ENCODE data around the gene HAO2.

HAO2 gene

GRCh38 chr1:119368554-119368953 is at the start of gene HAO2:
Gene HAO2, plus strand, starts transcription at chr1:119368785. Its CDS starts 12,301 bp downstream, at chr1:119381086.
- H3K4me3 ChIP-seq (ENCODE audit: low read depth, low read length): no peak within 1 kb of the TSS
- DNase-seq (ENCODE audit: low read depth): no peak
- TF ChIP-seq MAX (IDR thresholded peaks at IDR 0.05; ENCODE audit: low read depth, low read length) (no peak), CTCF (IDR thresholded peaks at IDR 0.05; ENCODE audit: low read depth, low read length) (no peak)

- H3K4me3 ChIP-seq (ENCODE audit: low read depth, low read length): no peak overlapping the region
- no peak for DNase-seq (ENCODE audit: low read depth)
- TF ChIP-seq CTCF (IDR thresholded peaks at IDR 0.05; ENCODE audit: low read depth, low read length) (no peak), MAX (IDR thresholded peaks at IDR 0.05; ENCODE audit: low read depth, low read length) (no peak), MYC (IDR thresholded peaks at IDR 0.05; ENCODE audit: low read depth, low read length) (no peak), POLR2A (IDR thresholded peaks at IDR 0.05; ENCODE audit: extremely low read depth, insufficient read length) (no peak)
These were observed 48.5 kb upstream of the HAO2 start for GRCh38 chr1:119320100-119320499.

- DNase-seq (ENCODE audit: low read depth): no peak
- H3K4me3 ChIP-seq (ENCODE audit: low read depth, low read length): no peak overlapping the region
- no peak for TF ChIP-seq MAX (IDR thresholded peaks at IDR 0.05; ENCODE audit: low read depth, low read length)
- no peak for TF ChIP-seq CTCF (IDR thresholded peaks at IDR 0.05; ENCODE audit: low read depth, low read length)
- no peak for TF ChIP-seq MYC (IDR thresholded peaks at IDR 0.05; ENCODE audit: low read depth, low read length)
- TF ChIP-seq POLR2A (IDR thresholded peaks at IDR 0.05; ENCODE audit: extremely low read depth, insufficient read length): no peak
These were observed 46.7 kb upstream of the HAO2 start for GRCh38 chr1:119321666-119322419.

GRCh38 chr1:119323216-119323982 is 45.2 kb upstream of the HAO2 start:
- DNase-seq (ENCODE audit: low read depth): peak; percentile 40
- TF ChIP-seq MYC (IDR thresholded peaks at IDR 0.05; ENCODE audit: low read depth, low read length): no peak
- TF ChIP-seq POLR2A (IDR thresholded peaks at IDR 0.05; ENCODE audit: extremely low read depth, insufficient read length): no peak
- TF ChIP-seq MAX (IDR thresholded peaks at IDR 0.05; ENCODE audit: low read depth, low read length): no peak
- no peak for TF ChIP-seq CTCF (IDR thresholded peaks at IDR 0.05; ENCODE audit: low read depth, low read length)
- H3K4me3 ChIP-seq (ENCODE audit: low read depth, low read length): no peak overlapping the region

- H3K4me3 ChIP-seq (ENCODE audit: low read depth, low read length): no peak overlapping the region
- DNase-seq (ENCODE audit: low read depth): no peak
- TF ChIP-seq POLR2A (IDR thresholded peaks at IDR 0.05; ENCODE audit: extremely low read depth, insufficient read length) (no peak), MYC (IDR thresholded peaks at IDR 0.05; ENCODE audit: low read depth, low read length) (no peak), CTCF (IDR thresholded peaks at IDR 0.05; ENCODE audit: low read depth, low read length) (no peak), MAX (IDR thresholded peaks at IDR 0.05; ENCODE audit: low read depth, low read length) (no peak)
These were observed 44.4 kb upstream of the HAO2 start for GRCh38 chr1:119324198-119324597.
